Measurements from ENCODE around the gene SMIM13. TPM values are rescaled to one million over a fixed set of nuclear protein-coding genes. Genes with fewer than 3 reads are reported as not detected.

Gene SMIM13
- total and polyA plus RNA-seq, 2 of the 4 experiments (the other 2 are of a cell fraction) = 5.4 to 10.0 TPM

- Histone ChIP-seq H2BK20ac (ENCODE audit: low read depth, low read length) (no peak overlapping the region), H3K9ac (ENCODE audit: low read depth, low read length) (no peak overlapping the region), H2AK5ac (ENCODE audit: low read depth, low read length) (no peak overlapping the region), H2BK5ac (ENCODE audit: low read depth, low read length, poor library complexity, severe bottlenecking) (no peak overlapping the region), H3K56ac (ENCODE audit: extremely low read depth, insufficient read depth, low read length) (0 out of 2 replicates have a peak overlapping the region, but pooled peaks have one; percentile 6), H4K91ac (ENCODE audit: insufficient read depth, low read depth, low read length) (no peak overlapping the region), H3K79me1 (ENCODE audit: low read depth in 1 of 2, low read length in 2 of 2) (peaks cover 12 to 37% of the 10 kb centered on the region in 2 experiments; a peak in 3 of 4 replicates), H3K4me1 (ENCODE audit: control insufficient read depth, insufficient read depth, low read length) (peaks cover 3% of the 10 kb centered on the region; the same call in 1 of the 2 replicates), H3K27me3 (ENCODE audit: control insufficient read depth, insufficient read depth, low read length) (no peaks in the 10 kb centered on the region), H3K9me3 (ENCODE audit: control insufficient read depth, insufficient read depth, low read length) (peaks cover 3% of the 10 kb centered on the region; the same call in 1 of the 2 replicates), H4K20me1 (ENCODE audit: insufficient read depth, low read length) (peaks cover 17% of the 10 kb centered on the region; the same call in 1 of the 2 replicates), H3K27ac (ENCODE audit: insufficient read depth, low read length) (no peak overlapping the region), H3K4me3 (ENCODE audit: insufficient read depth, low read depth, low read length) (no peak overlapping the region), H3K4me2 (ENCODE audit: low read depth, low read length) (peak overlapping the region; percentile 97), H3K18ac (ENCODE audit: low read depth, low read length) (no peak overlapping the region), H2AFZ (replicated peaks; ENCODE audit: low read length, poor library complexity) (no peak overlapping the region), H2BK120ac (ENCODE audit: low read depth, low read length) (no peak overlapping the region), H3K14ac (replicated peaks; ENCODE audit: low read depth, low read length) (no peak overlapping the region), H3K4ac (ENCODE audit: low read depth, low read length) (no peak overlapping the region), H4K8ac (ENCODE audit: low read depth in 2 of 2, low read length in 2 of 2) (no peak overlapping the region), H2BK15ac (ENCODE audit: low read depth, low read length) (no peak overlapping the region), H3K23ac (ENCODE audit: low read depth, low read length) (no peak overlapping the region; the same call in 1 of the 2 replicates), H3K36me3 (ENCODE audit: control insufficient read depth, insufficient read depth, low read length) (no peaks in the 10 kb centered on the region; the same call in 1 of the 2 replicates), H4K5ac (ENCODE audit: low read depth, low read length) (no peak overlapping the region), H3K9me1 (ENCODE audit: insufficient read depth, low read length) (no peaks in the 10 kb centered on the region), H2AK9ac (replicated peaks; ENCODE audit: low read depth, low read length, poor library complexity) (peak overlapping the region; percentile 7)
- BruUV-seq (replicated peaks) = no TSS peak
- ChIA-PET CTCF (no interaction called here), POLR2A (ENCODE audit: unreplicated experiment) (no interaction called here)
- WGBS, 2 experiments (ENCODE audit: extremely low coverage in 2 of 2, insufficient read length in 1 of 2) = no CpG with 5 or more reads among the region's 4 CpGs
- in situ Hi-C loops (cut with MboI; ENCODE audit: low sequenced_read_pairs) = no loop called here
- DNase-seq = peak; percentile 80
- dilution Hi-C loops (cut with HindIII; ENCODE audit: low sequenced_read_pairs, unreplicated experiment) = no loop called here
- no peak for TF ChIP-seq CHD1 (IDR thresholded peaks at IDR 0.05; ENCODE audit: low read depth, low read length)
- no peak for TF ChIP-seq POLR2A (IDR thresholded peaks at IDR 0.05; ENCODE audit: low read depth, low read length)
- no peak for TF ChIP-seq USF2 (IDR thresholded peaks at IDR 0.05; ENCODE audit: low read depth, low read length)
- TF ChIP-seq MAZ (IDR thresholded peaks at IDR 0.05; ENCODE audit: borderline replicate concordance, low read depth, low read length) = no peak
- TF ChIP-seq MAFK (IDR thresholded peaks at IDR 0.05; ENCODE audit: low read depth, low read length) = no peak
- peak; percentile 89 for TF ChIP-seq CEBPB (IDR thresholded peaks at IDR 0.05; ENCODE audit: low read depth, low read length)
- no peak for TF ChIP-seq SMC3 (IDR thresholded peaks at IDR 0.05; ENCODE audit: low read depth, low read length)
- TF ChIP-seq FOS (IDR thresholded peaks at IDR 0.05; ENCODE audit: low read depth, low read length) = no peak
- intact Hi-C loops (cut with micrococcal nuclease) = no loop called here
- ATAC-seq (ENCODE audit: low read depth) = no peak
Observed at GRCh38 chr6:11096109-11096508, 2.5 kb downstream of the SMIM13 start.
